Adrenal gland (tissue), 5 donors: ENCODE data around the gene LAMA2.

ENCODE experiments used
- POLR2A ChIP-seq, 2 donors: fragments of 450-650 bp; IDR thresholded peaks; one replicate each; pipeline ENCODE4 v1.6.1; 2017; ENCODE audit warnings: antibody characterized with exemption in 2 of 2, mild to moderate bottlenecking in 2 of 2, moderate library complexity in 1 of 2
- TF ChIP-seq, protein P1 (sequence below), 6 experiments: fragments of 450-650 bp in 4 of 6; fragments of 200-600 bp in 2 of 6; sonication (generic) in 1 of 6; IDR thresholded peaks; 1 replicate in 5 of 6; 2 replicates in 1 of 6; pipeline versions ENCODE4 v1.5.1 to v1.8.0; 2016 to 2021; ENCODE audit warnings: antibody characterized with exemption in 6 of 6, mild to moderate bottlenecking in 2 of 6, moderate library complexity in 1 of 6
- donor health status: DM: no; HTN: no; CAD: no.

- TF ChIP-seq, protein P1, sequence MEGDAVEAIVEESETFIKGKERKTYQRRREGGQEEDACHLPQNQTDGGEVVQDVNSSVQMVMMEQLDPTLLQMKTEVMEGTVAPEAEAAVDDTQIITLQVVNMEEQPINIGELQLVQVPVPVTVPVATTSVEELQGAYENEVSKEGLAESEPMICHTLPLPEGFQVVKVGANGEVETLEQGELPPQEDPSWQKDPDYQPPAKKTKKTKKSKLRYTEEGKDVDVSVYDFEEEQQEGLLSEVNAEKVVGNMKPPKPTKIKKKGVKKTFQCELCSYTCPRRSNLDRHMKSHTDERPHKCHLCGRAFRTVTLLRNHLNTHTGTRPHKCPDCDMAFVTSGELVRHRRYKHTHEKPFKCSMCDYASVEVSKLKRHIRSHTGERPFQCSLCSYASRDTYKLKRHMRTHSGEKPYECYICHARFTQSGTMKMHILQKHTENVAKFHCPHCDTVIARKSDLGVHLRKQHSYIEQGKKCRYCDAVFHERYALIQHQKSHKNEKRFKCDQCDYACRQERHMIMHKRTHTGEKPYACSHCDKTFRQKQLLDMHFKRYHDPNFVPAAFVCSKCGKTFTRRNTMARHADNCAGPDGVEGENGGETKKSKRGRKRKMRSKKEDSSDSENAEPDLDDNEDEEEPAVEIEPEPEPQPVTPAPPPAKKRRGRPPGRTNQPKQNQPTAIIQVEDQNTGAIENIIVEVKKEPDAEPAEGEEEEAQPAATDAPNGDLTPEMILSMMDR (IDR thresholded peaks at IDR 0.05), result no peak
- TF ChIP-seq POLR2A (IDR thresholded peaks at IDR 0.05), result no peak
Measured at GRCh38 chr6:129189266-129189665, 306.3 kb downstream of the LAMA2 start.
